Cardiac fibroblast (primary cell): ENCODE data around the gene MTHFD1.

Experiments
- DNase-seq, 2 donors: peaks; one replicate each; pipeline versions ENCODE4 v3.0.0 to v3.0.0-alpha.2; 2010; ENCODE audit warnings: low read depth in 2 of 2
- H3K4me3 ChIP-seq, 2 donors: replicated peaks in 1 of 2; 1 replicate in 1 of 2; 2 replicates in 1 of 2; pipeline ENCODE4 v1.5.1; 2011; ENCODE audit warnings: low read depth in 2 of 2, low read length in 2 of 2, mild to moderate bottlenecking in 2 of 2, moderate library complexity in 1 of 2
- CTCF ChIP-seq: IDR thresholded peaks from one replicate; pipeline ENCODE4 v1.5.1; 2011; ENCODE audit warnings: low read depth, mild to moderate bottlenecking, low read length, inconsistent platforms

MTHFD1 gene

GRCh38 chr14:64394423-64394822 is 6.3 kb downstream of the MTHFD1 start:
- DNase-seq = no peak
- no peak for TF ChIP-seq CTCF

GRCh38 chr14:64394977-64395633 is 7.0 kb downstream of the MTHFD1 start:
- TF ChIP-seq CTCF = no peak
- DNase-seq = no peak
- no peak overlapping the region for H3K4me3 ChIP-seq

More at GRCh38 chr14:64394423-64394822, 6.3 kb downstream of the MTHFD1 start:
- H3K4me3 ChIP-seq = no peak overlapping the region

GRCh38 chr14:64400829-64401459 is 12.8 kb downstream of the MTHFD1 start:
- no peak overlapping the region for H3K4me3 ChIP-seq
- no peak for TF ChIP-seq CTCF
- DNase-seq = peak in 1 of 2 donors; percentile 46

GRCh38 chr14:64401949-64402348 is 13.8 kb downstream of the MTHFD1 start:
- TF ChIP-seq CTCF = no peak
- no peak for DNase-seq
- H3K4me3 ChIP-seq = no peak overlapping the region

- no peak for TF ChIP-seq CTCF
- H3K4me3 ChIP-seq = no peak overlapping the region
- DNase-seq = no peak
Measured at GRCh38 chr14:64405295-64405694, 17.1 kb downstream of the MTHFD1 start.

- no peak for DNase-seq
- no peak overlapping the region for H3K4me3 ChIP-seq
- TF ChIP-seq CTCF = no peak
Measured at GRCh38 chr14:64407329-64407728, 19.2 kb downstream of the MTHFD1 start.
